RWPE2 (cell line): ENCODE data around the gene AVL9.

Experiments used
- ATAC-seq: fragments of 200-7000 bp; cut with Tn5 transposase; 3 replicates; pipeline ENCODE4 v1.9.1; 2021; ENCODE audit warnings: low read depth
- DNase-seq: peaks from one replicate; pipeline ENCODE4 v3.0.0-alpha.2; 2020; ENCODE audit warnings: low spot score
- H3K27ac ChIP-seq: fragments of 450-650 bp; 2 replicates; pipeline ENCODE4 v1.5.1; 2017; ENCODE audit warnings: mild to moderate bottlenecking; ENCODE audit not compliant: poor library complexity, severe bottlenecking
- H3K27me3 ChIP-seq: fragments of 250-450 bp; sonication (Bioruptor Pico); 2 replicates; pipeline ENCODE4 v1.5.1; 2021; ENCODE audit warnings: mild to moderate bottlenecking, moderate library complexity; ENCODE audit not compliant: insufficient read depth, poor library complexity, severe bottlenecking
- H3K36me3 ChIP-seq: fragments of 250-450 bp; sonication (Bioruptor Pico); 2 replicates; pipeline ENCODE4 v1.5.1; 2020; ENCODE audit warnings: low read depth, mild to moderate bottlenecking, moderate library complexity
- H3K4me1 ChIP-seq: fragments of 250-450 bp; sonication (Bioruptor Pico); 2 replicates; pipeline ENCODE4 v1.5.1; 2021; ENCODE audit warnings: mild to moderate bottlenecking, moderate library complexity; ENCODE audit not compliant: insufficient read depth, poor library complexity, severe bottlenecking
- H3K4me3 ChIP-seq: fragments of 250-450 bp; sonication (Bioruptor Pico); 2 replicates; pipeline ENCODE4 v1.5.1; 2021; ENCODE audit warnings: mild to moderate bottlenecking, moderate library complexity; ENCODE audit not compliant: severe bottlenecking
- H3K9me3 ChIP-seq: fragments of 250-450 bp; sonication (Bioruptor Pico); 2 replicates; pipeline ENCODE4 v1.5.1; 2021; ENCODE audit warnings: mild to moderate bottlenecking, moderate library complexity; ENCODE audit not compliant: severe bottlenecking
- CTCF ChIP-seq: fragments of 450-650 bp; IDR thresholded peaks from one replicate; pipeline ENCODE4 v1.5.1; 2017; ENCODE audit warnings: mild to moderate bottlenecking, moderate library complexity; ENCODE audit not compliant: poor library complexity, severe bottlenecking

AVL9 gene

GRCh38 chr7:32522746-32523530 is 27.6 kb downstream of the AVL9 start:
- Histone ChIP-seq H3K4me1 (no peaks in the 10 kb centered on the region), H3K27me3 (no peaks in the 10 kb centered on the region), H3K4me3 (no peak overlapping the region), H3K9me3 (peaks cover 25% of the 10 kb centered on the region), H3K27ac (no peak overlapping the region), H3K36me3 (peaks cover 6% of the 10 kb centered on the region; the same call in 1 of the 2 replicates)
- ATAC-seq (no peak), DNase-seq (no peak)
- TF ChIP-seq CTCF, result no peak

GRCh38 chr7:32524631-32525030 is 29.3 kb downstream of the AVL9 start:
- TF ChIP-seq CTCF, result no peak
- H3K9me3 ChIP-seq, result peaks cover 9% of the 10 kb centered on the region
- no peaks in the 10 kb centered on the region for H3K4me1 ChIP-seq
- no peak overlapping the region for H3K4me3 ChIP-seq
- ATAC-seq, result no peak
- no peak for DNase-seq
- H3K27me3 ChIP-seq, result no peaks in the 10 kb centered on the region
- no peak overlapping the region for H3K27ac ChIP-seq
- H3K36me3 ChIP-seq, result no peaks in the 10 kb centered on the region

GRCh38 chr7:32525839-32526238 is 30.6 kb downstream of the AVL9 start:
- H3K36me3 ChIP-seq, result no peaks in the 10 kb centered on the region
- TF ChIP-seq CTCF, result no peak

GRCh38 chr7:32531402-32531801 is 36.1 kb downstream of the AVL9 start:
- Histone ChIP-seq H3K9me3 (no peaks in the 10 kb centered on the region), H3K27me3 (no peaks in the 10 kb centered on the region), H3K4me1 (peaks cover 4% of the 10 kb centered on the region), H3K36me3 (no peaks in the 10 kb centered on the region), H3K4me3 (no peak overlapping the region), H3K27ac (no peak overlapping the region)
- ATAC-seq, result no peak
- TF ChIP-seq CTCF, result no peak
- no peak for DNase-seq

More at GRCh38 chr7:32525839-32526238, 30.6 kb downstream of the AVL9 start:
- Histone ChIP-seq H3K27ac (no peak overlapping the region), H3K4me3 (no peak overlapping the region), H3K27me3 (no peaks in the 10 kb centered on the region), H3K9me3 (no peaks in the 10 kb centered on the region), H3K4me1 (no peaks in the 10 kb centered on the region)
- ATAC-seq (no peak), DNase-seq (no peak)

- peaks cover 11% of the 10 kb centered on the region for H3K4me1 ChIP-seq
- H3K9me3 ChIP-seq, result no peaks in the 10 kb centered on the region
- H3K36me3 ChIP-seq, result no peaks in the 10 kb centered on the region
- DNase-seq, result no peak
- no peak overlapping the region for H3K27ac ChIP-seq
- no peak for TF ChIP-seq CTCF
- no peaks in the 10 kb centered on the region for H3K27me3 ChIP-seq
- ATAC-seq, result no peak
- no peak overlapping the region for H3K4me3 ChIP-seq
Observed at GRCh38 chr7:32532086-32532485, 36.8 kb downstream of the AVL9 start.
